GM06990 (cell line): Measurements from ENCODE around the gene RRAS.

Experiments
- DNase-seq: peaks from one replicate; pipeline ENCODE4 v3.0.0-alpha.2; 2011; ENCODE audit not compliant: insufficient read length; ENCODE audit errors: extremely low read depth
- H3K27me3 ChIP-seq: replicated peaks from 2 replicates; pipeline ENCODE4 v1.6.0; 2011; ENCODE audit warnings: low read length; ENCODE audit not compliant: control insufficient read depth, insufficient read depth
- H3K36me3 ChIP-seq: 2 replicates; pipeline ENCODE4 v1.5.1; 2011; ENCODE audit warnings: low read length; ENCODE audit not compliant: control insufficient read depth, insufficient read depth
- H3K4me3 ChIP-seq: replicated peaks from 2 replicates; pipeline ENCODE4 v1.5.1; 2011; ENCODE audit warnings: low read depth, mild to moderate bottlenecking, control low read depth, low read length
- CTCF ChIP-seq: IDR thresholded peaks from 2 replicates; pipeline ENCODE4 v1.5.1; 2011; ENCODE audit warnings: low read length, control low read depth, mild to moderate bottlenecking, inconsistent platforms; ENCODE audit not compliant: insufficient read depth, poor library complexity, severe bottlenecking

The RRAS gene

DNA sequence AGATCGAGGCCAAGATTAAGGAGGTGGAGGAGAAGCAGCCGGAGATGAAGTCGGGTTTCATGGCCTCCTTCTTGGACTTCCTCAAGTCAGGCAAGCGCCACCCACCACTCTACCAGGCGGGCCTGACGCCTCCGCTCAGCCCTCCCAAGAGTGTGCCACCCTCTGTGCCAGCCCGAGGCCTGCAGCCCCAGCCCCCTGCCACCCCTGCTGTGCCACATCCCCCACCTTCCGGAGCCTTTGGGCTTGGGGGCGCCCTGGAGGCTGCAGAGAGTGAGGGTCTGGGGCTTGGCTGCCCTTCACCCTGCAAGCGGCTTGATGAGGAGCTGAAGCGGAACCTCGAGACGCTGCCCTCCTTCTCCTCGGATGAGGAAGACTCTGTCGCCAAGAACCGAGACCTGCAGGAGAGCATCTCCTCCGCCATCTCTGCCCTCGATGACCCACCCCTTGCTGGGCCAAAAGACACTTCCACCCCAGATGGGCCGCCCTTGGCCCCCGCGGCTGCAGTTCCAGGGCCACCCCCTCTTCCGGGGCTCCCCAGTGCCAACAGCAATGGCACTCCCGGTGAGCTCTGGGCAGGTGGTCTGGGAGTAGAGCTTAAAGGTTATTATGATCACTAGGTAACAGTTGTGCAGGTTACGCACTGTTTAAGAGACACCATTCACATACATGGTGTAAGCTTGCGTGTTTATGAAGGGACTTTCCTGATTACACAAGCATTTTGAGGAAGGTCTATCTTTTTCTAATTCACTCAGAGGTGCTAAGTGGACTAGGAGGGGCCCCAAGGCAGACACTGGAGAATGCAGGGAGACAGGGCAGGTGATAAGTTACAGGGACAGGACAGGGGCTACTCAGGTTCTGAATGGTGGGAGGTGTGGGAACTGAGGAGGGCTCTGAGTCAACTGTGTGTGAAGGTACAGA, 40.3 kb downstream of the RRAS start:
- TF ChIP-seq CTCF: no peak
- no peak overlapping the region for H3K4me3 ChIP-seq
- peaks cover 36% of the 10 kb centered on the region for H3K36me3 ChIP-seq
- no peaks in the 10 kb centered on the region for H3K27me3 ChIP-seq
- no peak for DNase-seq

- no peak for TF ChIP-seq CTCF
- DNase-seq: no peak
- H3K36me3 ChIP-seq: peaks cover 34% of the 10 kb centered on the region
- H3K4me3 ChIP-seq: no peak overlapping the region
- H3K27me3 ChIP-seq: no peaks in the 10 kb centered on the region
Observed at GRCh38 chr19:49597703-49597974, 42.3 kb downstream of the RRAS start.

GRCh38 chr19:49596954-49597702, 42.8 kb downstream of the RRAS start:
- H3K4me3 ChIP-seq: no peak overlapping the region
- no peaks in the 10 kb centered on the region for H3K27me3 ChIP-seq
- peaks cover 33% of the 10 kb centered on the region for H3K36me3 ChIP-seq
- no peak for DNase-seq
- TF ChIP-seq CTCF: no peak

DNA sequence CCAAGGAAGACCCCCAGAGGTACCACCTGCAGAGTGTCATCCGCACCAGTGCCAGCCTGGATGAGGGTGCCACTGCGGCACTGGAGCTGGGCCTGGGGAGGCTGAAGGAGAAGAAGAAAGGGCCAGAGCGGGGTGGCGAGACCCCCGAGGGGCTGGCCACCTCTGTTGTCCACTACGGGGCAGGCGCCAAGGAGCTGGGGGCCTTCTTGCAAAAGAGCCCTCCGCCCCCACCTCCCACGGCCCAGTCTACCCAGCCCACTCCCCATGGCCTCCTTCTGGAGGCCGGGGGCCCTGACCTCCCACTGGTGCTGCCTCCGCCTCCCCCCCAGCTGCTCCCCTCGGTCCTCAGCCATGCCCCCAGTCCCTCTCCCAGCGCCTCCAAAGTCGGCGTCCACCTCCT, 43.5 kb downstream of the RRAS start:
- TF ChIP-seq CTCF: no peak
- no peaks in the 10 kb centered on the region for H3K27me3 ChIP-seq
- DNase-seq: no peak
- no peak overlapping the region for H3K4me3 ChIP-seq
- H3K36me3 ChIP-seq: peaks cover 29% of the 10 kb centered on the region

DNA sequence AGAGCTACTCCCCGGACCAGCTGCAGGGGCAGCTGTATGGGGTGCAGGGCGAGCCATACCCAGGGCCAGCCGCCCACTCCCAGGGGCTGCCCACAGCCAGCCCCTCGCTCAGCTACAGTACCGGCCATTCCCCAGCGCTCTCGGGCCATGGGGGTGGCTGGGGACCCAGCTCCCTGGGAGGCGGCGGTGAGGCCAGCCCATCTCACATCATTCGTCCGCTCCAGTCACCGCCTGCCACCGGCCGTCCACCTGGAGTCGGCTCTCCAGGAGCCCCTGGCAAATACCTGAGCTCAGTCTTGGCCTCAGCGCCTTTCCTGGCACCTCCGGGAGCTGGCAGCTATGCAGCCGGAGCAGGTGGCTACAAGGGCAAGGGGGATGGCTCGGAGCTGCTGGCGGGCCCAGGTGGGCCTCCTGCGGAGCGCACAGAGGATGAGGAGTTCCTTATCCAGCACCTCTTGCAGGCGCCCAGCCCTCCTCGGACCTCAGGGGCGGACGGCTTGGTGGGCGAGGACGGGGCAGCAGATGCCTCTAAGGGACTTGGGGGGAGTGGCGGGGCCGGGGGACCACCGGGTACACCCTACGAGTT, 44.0 kb downstream of the RRAS start:
- Histone ChIP-seq H3K4me3 (no peak overlapping the region), H3K27me3 (no peaks in the 10 kb centered on the region), H3K36me3 (peaks cover 26% of the 10 kb centered on the region)
- no peak for DNase-seq
- no peak for TF ChIP-seq CTCF
